Stimulated activated naive CD4-positive, alpha-beta T cell (primary cell): ENCODE results near the gene TARS2.

ENCODE experiments used
- DNase-seq, 6 experiments: peaks; one replicate each; lab custom pipeline; 2025; lab: John Stamatoyannopoulos, UW

Gene TARS2

DNA sequence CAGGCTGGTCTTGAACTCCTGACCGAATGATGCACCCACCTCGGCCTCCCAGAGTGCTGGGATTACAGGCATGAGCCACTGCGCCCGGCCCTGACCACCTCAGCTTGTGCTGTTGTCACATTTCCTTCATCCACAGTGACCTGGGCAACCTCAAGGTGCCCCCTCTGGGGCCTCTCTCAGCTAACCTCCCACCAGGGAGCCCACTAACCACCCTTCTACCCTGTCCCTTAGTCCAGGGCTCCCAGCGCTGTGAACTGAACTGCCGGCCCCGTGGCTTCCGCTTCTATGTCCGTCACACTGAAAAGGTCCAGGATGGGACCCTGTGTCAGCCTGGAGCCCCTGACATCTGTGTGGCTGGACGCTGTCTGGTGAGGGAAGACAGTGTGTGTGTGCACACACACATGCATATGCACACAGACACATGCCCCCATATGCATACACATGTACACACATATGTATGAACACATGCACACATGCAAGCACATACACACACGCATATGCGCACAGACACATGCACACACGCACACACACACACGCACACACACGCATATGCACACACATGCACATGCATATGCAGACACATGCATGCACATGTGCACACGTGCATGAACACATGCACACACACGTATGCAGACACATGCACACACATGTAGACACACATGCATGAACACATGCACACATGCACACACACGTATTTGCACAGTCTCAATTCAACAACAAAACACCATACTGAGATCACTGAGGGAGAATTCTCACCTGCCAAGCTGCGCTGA lies 68.2 kb downstream of the TARS2 start:
- no peak for DNase-seq

DNA sequence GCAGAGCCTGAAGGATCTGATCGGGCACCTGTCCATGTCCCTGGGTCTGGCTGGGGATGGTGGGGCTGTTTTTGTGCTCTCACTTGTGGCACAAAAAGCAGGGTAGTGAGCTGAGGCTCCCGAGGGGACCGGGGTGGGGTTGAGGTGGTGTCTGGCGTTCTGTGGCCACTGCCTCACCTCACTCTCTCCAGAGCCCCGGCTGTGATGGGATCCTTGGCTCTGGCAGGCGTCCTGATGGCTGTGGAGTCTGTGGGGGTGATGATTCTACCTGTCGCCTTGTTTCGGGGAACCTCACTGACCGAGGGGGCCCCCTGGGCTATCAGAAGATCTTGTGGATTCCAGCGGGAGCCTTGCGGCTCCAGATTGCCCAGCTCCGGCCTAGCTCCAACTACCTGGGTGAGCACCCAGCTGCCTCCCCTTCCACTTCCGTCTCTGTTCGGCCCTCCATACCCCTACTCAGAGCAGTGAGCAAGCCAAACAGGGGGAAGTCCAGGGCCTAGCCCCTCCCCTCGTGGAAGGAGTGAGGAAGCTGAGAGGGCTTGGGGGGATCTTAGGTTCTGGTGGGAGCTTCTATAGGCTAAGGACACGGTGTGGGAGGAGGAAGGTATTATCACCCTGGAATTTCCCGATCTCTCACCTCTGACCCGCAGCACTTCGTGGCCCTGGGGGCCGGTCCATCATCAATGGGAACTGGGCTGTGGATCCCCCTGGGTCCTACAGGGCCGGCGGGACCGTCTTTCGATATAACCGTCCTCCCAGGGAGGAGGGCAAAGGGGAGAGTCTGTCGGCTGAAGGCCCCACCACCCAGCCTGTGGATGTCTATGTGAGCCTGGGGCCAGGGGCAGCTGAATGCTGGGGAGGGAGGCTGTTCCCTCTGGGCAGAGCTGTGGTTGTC lies 69.0 kb downstream of the TARS2 start:
- no peak for DNase-seq

DNA sequence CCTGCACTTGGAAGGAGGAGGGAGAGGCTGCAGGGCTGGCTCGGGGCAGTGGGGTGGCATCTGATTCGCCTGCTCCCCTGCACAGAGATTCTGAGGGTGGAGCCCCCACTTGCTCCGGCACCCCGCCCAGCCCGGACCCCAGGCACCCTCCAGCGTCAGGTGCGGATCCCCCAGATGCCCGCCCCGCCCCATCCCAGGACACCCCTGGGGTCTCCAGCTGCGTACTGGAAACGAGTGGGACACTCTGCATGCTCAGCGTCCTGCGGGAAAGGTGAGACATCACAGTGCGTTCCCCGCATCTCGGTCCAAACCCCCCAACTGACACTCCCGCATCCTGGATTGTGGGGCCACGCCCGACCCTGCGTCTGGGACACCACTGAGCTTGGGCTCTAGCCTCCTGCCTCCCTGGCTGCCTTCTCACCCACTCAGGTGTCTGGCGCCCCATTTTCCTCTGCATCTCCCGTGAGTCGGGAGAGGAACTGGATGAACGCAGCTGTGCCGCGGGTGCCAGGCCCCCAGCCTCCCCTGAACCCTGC lies 69.9 kb downstream of the TARS2 start:
- no peak for DNase-seq
